Measurements from ENCODE around the gene BCCIP. TPM values are rescaled to one million over a fixed set of nuclear protein-coding genes. Genes with fewer than 3 reads are reported as not detected.
A peak's percentile ranks its signal among the peaks of the same experiment; 100 is the strongest.

The BCCIP gene
- total RNA-seq, 1 donor from 2014 or later = 54.1 TPM

DNA sequence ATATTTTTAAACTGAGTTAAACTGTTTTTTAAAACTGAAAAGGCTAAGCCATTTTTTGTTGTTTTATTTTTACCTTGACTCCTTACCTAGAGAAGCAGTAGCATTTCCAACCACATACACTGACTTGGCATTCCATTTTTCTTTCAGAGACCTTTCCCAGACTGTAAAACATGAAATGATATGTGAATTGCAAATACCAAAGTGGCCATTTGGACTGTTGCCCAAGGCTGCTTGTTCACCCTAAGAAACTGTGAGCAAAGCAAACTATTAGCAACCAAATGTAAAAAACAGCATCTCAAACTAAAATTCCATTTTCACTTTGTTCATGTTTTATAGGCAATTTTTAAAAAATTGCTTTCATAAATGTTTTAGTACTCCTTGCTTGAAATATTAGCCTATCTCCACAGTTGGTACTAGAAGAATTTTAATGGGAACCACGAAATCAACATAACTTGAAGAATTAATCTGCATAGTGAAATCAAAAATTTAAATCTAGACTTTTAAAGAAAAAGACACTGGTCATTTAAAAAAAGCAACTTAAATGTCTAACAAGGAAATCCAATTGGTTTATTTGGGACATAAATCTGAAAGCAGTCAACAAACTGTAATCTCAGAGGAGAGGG lies 11.1 kb upstream of the BCCIP start:
- peaks cover 9% of the 10 kb centered on the region for H3K4me1 Mint-ChIP-seq
- H3K27me3 Mint-ChIP-seq (ENCODE audit: low read depth) = no peaks in the 10 kb centered on the region
- DNase-seq (ENCODE audit: low spot score in 2 of 2, unreplicated experiment in 2 of 2) = no peak
- peaks cover 26% of the 10 kb centered on the region for H3K36me3 Mint-ChIP-seq
- no peaks in the 10 kb centered on the region for H3K9me3 Mint-ChIP-seq
- peak overlapping the region; percentile 77 for H3K27ac Mint-ChIP-seq
- TF ChIP-seq, protein P1, sequence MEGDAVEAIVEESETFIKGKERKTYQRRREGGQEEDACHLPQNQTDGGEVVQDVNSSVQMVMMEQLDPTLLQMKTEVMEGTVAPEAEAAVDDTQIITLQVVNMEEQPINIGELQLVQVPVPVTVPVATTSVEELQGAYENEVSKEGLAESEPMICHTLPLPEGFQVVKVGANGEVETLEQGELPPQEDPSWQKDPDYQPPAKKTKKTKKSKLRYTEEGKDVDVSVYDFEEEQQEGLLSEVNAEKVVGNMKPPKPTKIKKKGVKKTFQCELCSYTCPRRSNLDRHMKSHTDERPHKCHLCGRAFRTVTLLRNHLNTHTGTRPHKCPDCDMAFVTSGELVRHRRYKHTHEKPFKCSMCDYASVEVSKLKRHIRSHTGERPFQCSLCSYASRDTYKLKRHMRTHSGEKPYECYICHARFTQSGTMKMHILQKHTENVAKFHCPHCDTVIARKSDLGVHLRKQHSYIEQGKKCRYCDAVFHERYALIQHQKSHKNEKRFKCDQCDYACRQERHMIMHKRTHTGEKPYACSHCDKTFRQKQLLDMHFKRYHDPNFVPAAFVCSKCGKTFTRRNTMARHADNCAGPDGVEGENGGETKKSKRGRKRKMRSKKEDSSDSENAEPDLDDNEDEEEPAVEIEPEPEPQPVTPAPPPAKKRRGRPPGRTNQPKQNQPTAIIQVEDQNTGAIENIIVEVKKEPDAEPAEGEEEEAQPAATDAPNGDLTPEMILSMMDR (IDR thresholded peaks at IDR 0.05; ENCODE audit: unreplicated experiment) = no peak
- no peak overlapping the region for H3K4me3 Mint-ChIP-seq

DNA sequence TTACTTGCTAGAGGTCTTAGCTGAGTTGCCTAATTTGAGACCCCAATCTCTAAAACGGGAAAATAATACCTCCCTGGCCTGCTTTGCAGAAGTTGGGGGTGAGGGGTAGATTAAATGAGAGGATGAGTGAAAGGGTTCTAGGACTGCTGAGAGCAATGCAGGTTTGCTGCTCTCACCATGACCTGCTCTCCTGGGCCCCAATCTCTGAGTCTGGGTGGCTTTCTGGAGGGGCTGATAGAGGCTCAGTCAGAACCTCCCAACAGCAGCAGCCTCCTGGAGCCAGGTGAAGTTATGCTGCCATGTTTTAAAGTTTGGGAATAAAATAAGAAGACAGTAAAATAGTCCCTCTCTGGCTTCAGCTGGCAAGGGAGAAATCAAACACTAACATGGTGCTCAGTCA lies 7.6 kb upstream of the BCCIP start:
- Mint-ChIP-seq H3K9me3 (no peaks in the 10 kb centered on the region), H3K4me1 (peaks cover 9% of the 10 kb centered on the region), H3K4me3 (no peak overlapping the region), H3K36me3 (peaks cover 12% of the 10 kb centered on the region), H3K27me3 (ENCODE audit: low read depth) (no peaks in the 10 kb centered on the region), H3K27ac (no peak overlapping the region)
- TF ChIP-seq, protein P1 (IDR thresholded peaks at IDR 0.05; ENCODE audit: unreplicated experiment) = no peak
- no peak for DNase-seq (ENCODE audit: low spot score in 2 of 2, unreplicated experiment in 2 of 2)

DNA sequence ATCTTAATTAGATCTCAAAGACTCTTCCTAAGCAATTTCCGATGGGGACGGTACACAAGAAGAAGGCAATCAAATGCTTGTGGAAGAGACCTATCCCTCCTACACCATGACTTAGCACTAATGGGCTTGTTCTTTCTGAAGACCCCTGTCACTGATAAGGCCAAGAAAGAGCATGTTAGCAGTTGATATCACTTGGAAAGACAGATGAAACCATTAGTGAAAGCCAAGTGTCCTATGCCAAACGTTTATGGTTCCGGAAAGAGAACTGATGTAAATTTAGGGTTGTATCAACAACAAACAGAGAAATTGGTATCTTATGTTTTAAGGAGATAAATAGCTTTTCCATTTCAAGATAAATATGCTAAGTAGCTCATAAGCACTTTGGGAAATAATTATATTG lies 6.8 kb upstream of the BCCIP start:
- TF ChIP-seq, protein P1 (IDR thresholded peaks at IDR 0.05; ENCODE audit: unreplicated experiment) = no peak

DNA sequence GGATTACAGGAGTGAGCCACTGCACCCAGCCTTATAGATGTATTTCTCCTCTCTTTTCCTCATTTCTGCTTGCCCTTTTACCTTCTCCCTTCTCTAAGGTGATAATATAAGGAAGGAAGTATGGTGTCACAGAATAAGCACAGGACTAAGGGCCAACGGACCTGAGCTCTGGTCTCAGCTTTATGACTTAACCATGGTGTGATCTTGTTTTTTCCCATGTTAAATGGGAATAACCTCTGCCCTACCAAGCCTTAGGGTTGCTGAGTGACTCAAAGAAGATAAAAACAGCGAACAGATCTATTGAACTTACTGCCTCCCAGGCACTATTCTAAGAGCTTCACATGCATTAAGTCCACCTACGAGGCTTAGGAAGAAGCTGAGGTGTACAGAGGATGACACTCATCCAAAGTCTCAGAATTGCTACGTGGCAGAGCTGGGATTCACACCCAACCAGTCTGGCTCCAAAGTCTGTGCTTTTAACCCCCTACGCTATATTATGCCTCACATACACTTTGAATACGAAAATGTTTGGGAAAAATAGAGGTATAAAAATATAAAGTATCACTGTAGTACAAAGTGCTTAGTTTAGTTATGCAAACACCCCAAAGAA lies 5.9 kb upstream of the BCCIP start:
- peaks cover 9% of the 10 kb centered on the region for H3K36me3 Mint-ChIP-seq
- no peak overlapping the region for H3K27ac Mint-ChIP-seq
- TF ChIP-seq, protein P1 (IDR thresholded peaks at IDR 0.05; ENCODE audit: unreplicated experiment) = no peak
- no peaks in the 10 kb centered on the region for H3K27me3 Mint-ChIP-seq (ENCODE audit: low read depth)
- peaks cover 13% of the 10 kb centered on the region for H3K4me1 Mint-ChIP-seq
- H3K4me3 Mint-ChIP-seq = no peak overlapping the region
- no peaks in the 10 kb centered on the region for H3K9me3 Mint-ChIP-seq
- DNase-seq (ENCODE audit: low spot score in 2 of 2, unreplicated experiment in 2 of 2) = no peak

More for the DNA sequence above, 6.8 kb upstream of the BCCIP start:
- DNase-seq (ENCODE audit: low spot score in 2 of 2, unreplicated experiment in 2 of 2) = no peak
- Mint-ChIP-seq H3K4me3 (no peak overlapping the region), H3K27ac (no peak overlapping the region), H3K36me3 (peaks cover 9% of the 10 kb centered on the region), H3K9me3 (no peaks in the 10 kb centered on the region), H3K27me3 (ENCODE audit: low read depth) (no peaks in the 10 kb centered on the region), H3K4me1 (peaks cover 11% of the 10 kb centered on the region)

DNA sequence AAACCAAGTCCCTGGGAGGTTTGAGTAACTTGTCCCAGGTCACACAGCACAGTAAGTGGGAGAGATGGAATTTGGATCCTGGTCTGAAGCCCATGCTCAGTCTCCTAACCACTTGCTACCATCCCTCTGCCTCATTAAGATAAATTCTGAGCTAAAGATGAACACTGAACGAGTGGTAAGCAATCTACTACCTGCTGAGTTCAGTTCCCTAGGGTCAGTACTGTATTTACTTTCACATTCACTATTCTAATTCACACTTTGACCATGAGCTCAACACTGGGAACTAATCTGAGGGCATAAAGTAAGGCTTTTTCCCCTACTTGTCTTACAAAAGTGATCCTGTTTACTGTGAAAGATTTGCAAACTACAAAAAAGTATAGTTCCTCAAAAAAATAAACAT lies 2.6 kb upstream of the BCCIP start:
- TF ChIP-seq, protein P1 (IDR thresholded peaks at IDR 0.05; ENCODE audit: unreplicated experiment) = no peak
- Mint-ChIP-seq H3K9me3 (no peaks in the 10 kb centered on the region), H3K4me1 (peaks cover 11% of the 10 kb centered on the region), H3K27ac (no peak overlapping the region), H3K4me3 (no peak overlapping the region), H3K36me3 (peaks cover 2% of the 10 kb centered on the region), H3K27me3 (ENCODE audit: low read depth) (no peaks in the 10 kb centered on the region)
- DNase-seq (ENCODE audit: low spot score in 2 of 2, unreplicated experiment in 2 of 2) = no peak

Measured in mesothelial cell of epicardium (in vitro differentiated cells).